ELF-1 (cell line): Measurements from ENCODE around the gene TOR2A.

ENCODE experiments used
- DNase-seq: peaks from one replicate; pipeline ENCODE4 v3.0.0-alpha.2; 2016; ENCODE audit warnings: low read depth, low spot score

TOR2A gene

DNA sequence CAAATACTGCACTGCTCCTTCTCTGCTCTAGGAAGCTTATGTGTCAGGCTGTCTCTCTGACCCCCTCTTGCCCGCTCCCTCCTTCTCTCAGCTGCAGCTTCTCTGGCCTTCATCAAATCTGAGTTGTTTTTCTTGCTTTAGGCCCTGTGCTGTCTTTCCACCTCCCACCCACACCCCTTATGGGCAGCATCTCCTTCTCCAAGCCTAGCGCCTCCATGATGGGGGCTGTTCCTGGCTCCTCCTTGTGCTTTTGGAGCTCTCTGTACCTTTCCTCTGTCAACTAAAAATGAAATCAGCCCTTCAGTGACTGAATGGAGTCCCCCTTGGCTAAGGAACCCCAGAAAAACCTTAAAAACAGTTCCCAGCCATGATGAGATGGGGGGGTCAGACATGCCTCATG, 35.0 kb downstream of the TOR2A start:
- no peak for DNase-seq

DNA sequence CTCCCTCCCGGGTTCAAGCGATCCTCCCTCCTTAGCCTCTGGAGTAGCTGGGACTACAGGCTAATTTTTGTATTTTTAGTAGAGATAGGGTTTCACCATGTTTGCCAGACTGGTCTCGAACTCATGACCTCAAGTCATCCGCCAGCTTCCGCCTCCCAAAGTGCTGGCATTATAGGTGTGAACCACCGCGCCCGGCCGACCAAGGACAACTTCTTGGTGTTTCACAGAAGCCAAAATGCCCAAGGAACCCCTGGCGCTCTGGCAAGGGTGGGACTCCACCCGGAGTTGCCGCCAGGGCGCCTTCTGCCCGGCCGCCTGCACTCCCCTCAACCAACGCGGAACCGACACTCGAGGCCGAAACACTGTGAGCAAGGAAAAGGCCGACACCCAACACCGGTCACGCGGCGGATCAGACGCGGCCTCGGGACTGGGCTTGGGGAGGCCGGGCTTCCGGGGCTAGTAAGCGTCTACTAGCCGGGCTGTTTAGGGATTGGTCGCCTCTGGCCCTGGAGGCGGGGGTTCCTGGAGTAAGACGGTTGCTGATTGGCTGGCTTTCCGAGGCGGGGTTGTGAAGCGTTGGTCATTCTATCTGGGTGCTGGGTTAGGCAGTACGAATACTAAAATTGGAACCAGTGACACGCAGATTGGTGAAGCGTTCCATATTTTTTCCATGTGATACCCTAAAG, 36.0 kb downstream of the TOR2A start:
- DNase-seq = peak; percentile 96

DNA sequence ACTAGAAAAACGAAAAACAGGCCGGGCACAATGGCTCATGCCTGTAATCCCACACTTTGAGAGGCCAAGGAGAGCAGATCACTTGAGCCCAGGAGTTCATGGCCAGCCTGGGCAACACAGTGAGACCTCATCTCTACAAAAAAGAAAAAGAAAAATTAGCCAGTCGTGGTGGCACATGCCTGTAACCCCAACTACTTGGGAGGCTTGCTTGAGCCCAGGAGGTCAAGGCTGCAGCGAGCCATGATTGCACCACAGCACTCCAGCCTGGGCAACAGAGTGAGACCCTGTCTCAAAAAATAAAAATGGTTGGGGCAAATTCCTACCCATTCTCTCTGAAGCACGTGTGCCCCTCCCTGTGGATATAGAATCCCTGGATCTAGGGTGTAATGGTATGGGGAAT, 36.7 kb downstream of the TOR2A start:
- no peak for DNase-seq

DNA sequence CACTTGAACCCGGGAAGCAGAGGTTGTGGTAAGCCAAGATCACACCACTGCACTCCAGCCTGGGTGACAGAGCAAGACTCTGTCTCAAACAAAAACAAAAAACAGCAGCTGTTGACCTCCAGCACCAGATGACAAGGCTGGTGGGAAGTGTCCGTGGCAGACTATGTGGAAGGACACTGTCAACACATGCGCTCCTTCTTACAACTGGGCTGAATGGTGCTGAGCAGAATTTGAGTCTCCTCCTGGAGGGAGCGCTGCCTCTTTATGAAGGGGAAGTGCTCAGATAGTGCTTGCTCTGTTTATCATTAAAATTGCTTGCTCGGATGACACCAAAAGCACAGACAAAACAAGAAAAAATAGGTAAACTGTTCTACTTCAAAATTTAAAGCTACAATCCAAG, 37.5 kb downstream of the TOR2A start:
- DNase-seq = no peak

DNA sequence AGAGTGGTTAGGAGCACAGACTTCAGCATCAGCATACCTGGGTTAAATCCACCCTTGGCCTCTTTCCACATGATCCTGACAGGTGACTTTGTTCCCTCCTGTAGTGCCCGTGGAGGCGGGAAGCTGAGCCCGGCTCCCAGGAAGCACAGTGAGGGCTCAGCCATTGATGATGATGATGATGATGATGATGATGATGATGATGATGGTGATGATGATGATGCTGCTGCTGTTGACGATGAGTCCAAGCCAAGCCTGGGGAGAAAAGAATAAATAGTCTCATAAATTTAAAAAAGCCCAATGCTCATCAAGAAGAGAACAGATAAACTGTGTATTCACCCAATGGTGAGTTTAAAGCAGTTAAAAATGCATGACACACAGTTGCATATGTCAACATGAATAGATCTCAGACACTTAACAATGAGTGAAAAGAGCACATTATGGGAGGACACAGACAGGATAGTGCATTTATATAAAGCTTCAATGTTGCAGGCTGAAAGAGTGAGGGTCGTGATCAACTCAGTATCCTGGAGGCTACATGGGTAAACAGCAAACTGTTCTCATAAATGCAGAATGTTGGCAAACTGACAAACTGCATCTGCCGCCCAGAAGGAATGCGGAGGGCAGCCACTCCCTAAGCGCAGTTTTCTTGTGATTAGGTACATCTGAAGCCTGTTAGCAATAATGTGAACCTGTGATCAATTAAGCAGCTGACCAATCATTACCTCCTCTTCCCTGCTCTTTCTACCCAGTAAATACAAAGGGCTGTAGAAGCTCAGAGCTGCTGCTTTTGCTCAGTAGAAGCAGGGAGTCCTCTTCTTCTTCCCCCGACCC, 40.0 kb downstream of the TOR2A start:
- no peak for DNase-seq

DNA sequence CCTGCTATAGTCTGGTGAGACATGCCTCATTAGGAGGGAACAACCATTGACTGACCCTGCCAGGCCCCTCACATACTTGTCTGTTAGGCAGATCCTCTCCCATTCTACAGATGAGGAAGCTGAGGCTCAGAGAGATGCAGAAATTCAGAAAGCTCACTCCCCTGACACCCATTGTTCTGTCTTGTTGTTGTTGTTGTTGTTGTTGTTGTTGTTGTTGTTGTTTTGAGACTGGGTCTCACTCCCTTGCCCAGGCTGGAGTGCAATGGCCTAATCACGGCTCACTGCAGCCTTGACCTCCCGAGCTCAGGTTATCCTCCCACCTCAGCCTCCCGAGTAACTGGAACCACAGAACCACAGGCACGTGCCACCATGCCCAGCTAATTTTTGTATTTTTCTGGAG, 41.4 kb downstream of the TOR2A start:
- DNase-seq = no peak

DNA sequence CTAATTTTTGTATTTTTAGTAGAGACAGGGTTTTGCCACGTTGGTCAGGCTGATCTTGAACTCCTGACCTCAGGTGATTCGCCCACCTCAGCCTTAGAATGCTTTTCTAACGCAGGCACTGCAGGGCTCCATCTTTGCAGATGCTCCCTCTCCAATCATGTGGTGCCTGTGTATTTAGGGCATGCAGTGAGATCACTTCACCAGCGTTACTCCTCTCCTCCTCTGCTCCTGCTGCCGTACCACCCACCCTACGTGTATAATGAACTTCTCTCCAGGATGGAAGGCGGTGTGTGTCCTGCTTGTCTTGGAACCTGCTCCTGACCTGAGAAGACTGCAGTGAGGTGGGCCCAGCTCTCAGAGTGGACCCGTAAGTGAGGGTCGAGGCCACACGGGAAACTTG, 42.0 kb downstream of the TOR2A start:
- DNase-seq = no peak

DNA sequence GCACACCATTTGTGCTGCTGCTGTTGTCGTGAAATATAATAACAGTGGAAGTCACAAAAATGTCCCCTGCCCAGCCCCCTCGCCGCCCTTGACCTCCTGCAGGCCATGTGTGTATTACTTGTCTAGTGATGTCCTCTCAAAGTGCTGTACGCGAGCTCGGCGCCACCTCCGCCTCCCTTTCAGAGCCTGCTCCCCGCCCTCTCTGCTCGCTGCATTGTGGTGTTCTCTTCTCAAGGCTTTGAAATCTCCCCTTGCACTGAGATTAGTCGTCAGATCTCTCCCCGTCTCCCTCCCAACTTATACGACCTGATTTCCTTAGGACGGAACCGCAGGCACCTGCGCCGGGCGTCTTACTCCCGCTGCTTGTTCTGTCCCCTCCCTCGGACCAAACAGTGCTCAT, 43.0 kb downstream of the TOR2A start:
- no peak for DNase-seq

DNA sequence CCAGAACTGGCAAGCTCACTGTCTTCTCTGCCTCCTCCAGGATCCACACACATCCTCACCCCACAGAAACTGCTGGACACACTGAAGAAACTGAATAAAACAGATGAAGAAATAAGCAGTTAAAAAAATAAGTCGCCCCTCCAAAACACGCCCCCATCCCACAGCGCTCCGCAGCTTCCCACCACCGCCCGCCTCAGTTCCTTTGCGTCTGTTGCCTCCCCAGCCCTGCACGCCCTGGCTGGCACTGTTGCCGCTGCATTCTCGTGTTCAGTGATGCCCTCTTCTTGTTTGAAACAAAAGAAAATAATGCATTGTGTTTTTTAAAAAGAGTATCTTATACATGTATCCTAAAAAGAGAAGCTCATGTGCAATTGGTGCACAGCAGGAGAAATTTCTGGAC, 44.4 kb downstream of the TOR2A start:
- DNase-seq = no peak

DNA sequence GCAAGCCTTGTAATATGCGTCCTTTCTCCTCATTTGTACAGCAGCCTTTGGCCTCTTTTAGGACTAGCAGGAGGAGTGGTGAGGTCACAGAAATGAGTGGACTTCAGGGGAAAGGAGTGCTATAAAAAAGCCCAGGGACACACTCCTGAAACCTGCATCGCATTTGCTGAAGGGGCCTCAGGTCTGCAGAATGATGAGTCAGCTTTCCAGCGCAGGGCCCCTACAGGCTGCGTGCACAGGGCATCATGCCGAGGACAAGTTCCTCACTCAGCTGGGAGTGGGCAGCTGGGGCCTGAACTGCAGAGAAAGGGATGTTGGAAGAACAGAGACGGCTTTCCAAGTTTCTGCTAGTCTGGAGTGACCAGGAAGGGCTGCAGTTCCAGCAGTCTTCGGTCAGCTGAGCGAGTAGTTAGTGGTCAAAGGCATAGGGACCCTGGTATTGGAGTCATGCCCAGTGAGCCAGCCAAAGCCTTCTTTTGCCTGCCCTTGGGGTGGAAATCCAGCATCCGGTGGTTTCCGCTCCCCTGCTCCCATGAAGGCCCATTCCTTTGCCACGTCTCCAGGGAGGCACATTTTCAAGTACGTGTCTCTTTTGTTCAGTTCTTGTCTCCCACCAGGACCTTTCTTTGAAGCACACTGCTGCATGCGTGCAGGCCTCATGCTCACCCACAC, 45.6 kb downstream of the TOR2A start:
- no peak for DNase-seq

DNA sequence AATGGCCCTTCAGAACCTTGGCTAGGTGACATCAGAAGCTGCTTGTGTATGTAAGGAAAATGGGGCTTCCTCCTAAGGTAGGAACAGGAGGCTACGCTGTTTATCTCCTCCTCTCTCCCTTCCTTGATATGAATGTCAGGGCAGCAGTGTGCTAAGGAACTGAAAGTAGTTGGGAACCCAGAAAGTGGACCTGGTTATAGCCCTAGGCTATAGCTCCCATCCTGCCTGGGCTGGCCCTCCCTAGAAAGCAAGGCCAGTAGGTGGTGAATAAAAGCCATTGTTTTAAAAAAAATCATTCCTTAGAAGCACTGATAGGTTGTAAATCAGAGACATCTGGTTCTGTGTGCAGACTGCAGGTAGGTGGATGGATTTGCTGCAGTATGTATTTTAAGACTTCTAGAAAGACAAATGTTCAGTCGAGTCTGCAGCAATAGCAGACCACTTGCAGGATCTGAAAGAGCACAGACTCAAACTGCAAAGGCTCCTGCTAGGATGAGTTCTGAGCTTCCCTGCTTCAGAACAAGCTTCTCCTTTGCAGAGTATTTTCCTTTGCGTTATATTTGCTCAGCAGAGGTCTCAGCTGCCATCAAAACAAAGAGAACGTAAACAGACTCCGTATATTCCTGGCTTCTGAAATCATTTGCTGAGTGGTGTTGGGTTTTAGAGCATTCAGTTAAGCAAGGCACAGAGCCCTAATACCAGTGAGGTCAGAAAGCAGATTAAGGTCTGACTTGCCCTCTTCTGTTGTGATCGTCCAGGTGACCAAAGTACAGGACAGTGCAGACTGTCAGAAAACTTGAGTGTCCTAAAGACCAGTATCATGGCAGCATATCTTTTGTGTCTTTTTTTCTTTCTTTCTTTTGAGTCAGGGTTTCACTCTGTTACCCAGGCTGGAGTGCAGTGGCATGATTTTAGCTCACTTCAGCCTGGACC, 48.4 kb downstream of the TOR2A start:
- DNase-seq = no peak

DNA sequence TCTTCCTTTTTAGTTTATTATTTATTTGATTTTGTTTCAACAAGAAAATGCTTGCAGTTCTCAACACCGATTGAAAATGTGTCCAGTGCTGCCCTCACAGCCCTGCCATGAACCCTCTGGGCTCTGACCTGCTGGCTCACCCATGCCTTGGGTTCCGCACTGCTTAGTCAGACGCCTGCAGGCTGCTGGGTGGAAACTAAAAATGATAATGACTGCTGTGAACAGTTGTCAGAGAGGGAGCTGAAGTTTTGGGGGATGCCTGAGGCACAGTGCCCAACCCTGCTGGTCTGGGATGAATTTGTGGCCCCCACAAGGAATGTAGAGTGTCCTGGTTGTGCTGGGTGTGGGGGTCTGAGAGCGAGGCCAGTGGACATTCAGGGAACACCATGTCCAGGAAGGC, 50.5 kb downstream of the TOR2A start:
- DNase-seq = peak; percentile 66

DNA sequence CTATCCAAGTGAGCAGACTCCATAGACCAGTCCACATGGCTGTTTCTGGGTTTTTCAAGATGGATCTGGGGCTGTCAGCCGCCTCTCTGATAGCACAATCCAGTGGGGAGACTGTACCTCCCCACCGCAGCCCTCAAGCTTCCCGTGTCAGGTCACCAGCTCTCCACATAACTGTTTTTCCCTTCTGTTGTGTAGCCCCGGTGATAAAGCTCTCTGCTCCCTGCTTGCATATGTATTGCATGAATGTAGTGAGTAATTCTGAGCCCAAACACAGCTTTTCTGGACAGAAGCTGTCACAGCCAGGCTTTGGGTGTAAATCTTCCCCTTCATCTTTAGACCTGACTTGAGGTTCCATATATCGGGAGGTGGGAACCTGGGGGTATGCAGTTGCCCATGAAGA, 51.4 kb downstream of the TOR2A start:
- DNase-seq = no peak

DNA sequence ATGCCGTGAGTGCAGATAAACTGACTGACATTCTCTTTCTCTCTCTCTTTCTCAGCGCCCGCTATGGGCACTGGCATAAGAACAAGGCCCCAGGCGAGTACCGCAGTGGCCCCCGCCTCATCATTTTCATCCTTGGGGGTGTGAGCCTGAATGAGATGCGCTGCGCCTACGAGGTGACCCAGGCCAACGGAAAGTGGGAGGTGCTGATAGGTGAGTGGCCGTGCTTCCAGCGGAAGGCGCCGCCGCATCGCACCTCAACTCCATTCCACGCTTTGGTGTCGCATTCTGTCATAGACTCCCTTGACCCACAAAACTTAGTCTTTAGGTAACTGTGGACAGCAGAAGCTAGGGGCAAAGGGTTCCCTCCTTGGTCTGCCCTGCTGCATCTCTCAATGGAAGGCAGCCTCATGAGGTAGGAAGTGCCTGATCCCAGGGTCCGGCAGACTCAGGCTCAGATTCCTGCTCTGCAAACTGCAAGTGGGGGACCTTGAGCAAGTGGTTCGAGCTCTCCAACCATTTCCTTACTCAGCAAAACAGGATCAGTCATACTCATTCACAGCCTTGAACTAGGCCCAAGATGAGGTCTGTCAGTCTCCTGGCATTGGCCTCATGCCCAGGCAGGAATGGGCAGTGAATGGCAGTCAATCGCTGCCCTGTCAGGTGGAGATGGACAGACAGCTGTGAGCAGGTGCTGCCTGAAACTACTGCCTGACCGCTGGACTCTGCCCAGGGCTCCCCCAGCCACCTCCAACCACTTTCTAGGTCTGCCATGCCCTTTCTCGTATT, 52.5 kb downstream of the TOR2A start:
- no peak for DNase-seq
